Activated T-helper 1 cell treated with anti-CD3 and anti-CD28 coated beads, Interleukin-12 subunit alpha, Interleukin-12 subunit beta, Interleukin-2, Interleukin-4 antibody, amounts not matched to agents 30 ng/mL and 10 ng/mL and 1 ng/mL, durations not matched to agents 14 hours and 24 hours and 36 hours (primary cell): ENCODE data around the gene HIBADH. TPM values are rescaled to one million over a fixed set of nuclear protein-coding genes. Genes with fewer than 3 reads are reported as not detected.

Experiments
- DNase-seq: peaks from one replicate; pipeline ENCODE4 v3.0.0; 2021; ENCODE audit warnings: low spot score
- H3K27ac Mint-ChIP-seq: one replicate; pipeline ENCODE4 v1.8.0; 2021; ENCODE audit warnings: mild to moderate bottlenecking, mixed read lengths
- H3K27me3 Mint-ChIP-seq: one replicate; pipeline ENCODE4 v1.8.0; 2022; ENCODE audit warnings: mild to moderate bottlenecking, moderate library complexity, mixed read lengths; ENCODE audit not compliant: insufficient read depth
- H3K36me3 Mint-ChIP-seq: one replicate; pipeline ENCODE4 v1.8.0; 2021; ENCODE audit warnings: low read depth, mixed read lengths
- H3K4me1 Mint-ChIP-seq: one replicate; pipeline ENCODE4 v1.8.0; 2021; ENCODE audit warnings: low read depth, mixed read lengths
- H3K4me3 Mint-ChIP-seq: one replicate; pipeline ENCODE4 v1.8.0; 2021; ENCODE audit warnings: mild to moderate bottlenecking, moderate library complexity, mixed read lengths
- H3K9me3 Mint-ChIP-seq: one replicate; pipeline ENCODE4 v1.8.0; 2021; ENCODE audit warnings: mixed read lengths
- intact Hi-C: fragments of 100-400 bp; cut with micrococcal nuclease; formaldehyde crosslinking; loops from one replicate; pipeline ENCODE4 v1.15.1; 2024
- total RNA-seq: library from RNA; stranded (reverse); gene quantifications from 2 replicates; pipeline ENCODE4 v1.2.3, GENCODE V29; 2022

Gene HIBADH
- total RNA-seq, 1 donor from 2014 or later: 21.2 TPM

- Mint-ChIP-seq H3K4me1 (no peaks in the 10 kb centered on the region), H3K27ac (no peak overlapping the region), H3K27me3 (peaks cover 5% of the 10 kb centered on the region)
Observed at GRCh38 chr7:27671675-27672074, 9.0 kb upstream of the HIBADH start.

DNA sequence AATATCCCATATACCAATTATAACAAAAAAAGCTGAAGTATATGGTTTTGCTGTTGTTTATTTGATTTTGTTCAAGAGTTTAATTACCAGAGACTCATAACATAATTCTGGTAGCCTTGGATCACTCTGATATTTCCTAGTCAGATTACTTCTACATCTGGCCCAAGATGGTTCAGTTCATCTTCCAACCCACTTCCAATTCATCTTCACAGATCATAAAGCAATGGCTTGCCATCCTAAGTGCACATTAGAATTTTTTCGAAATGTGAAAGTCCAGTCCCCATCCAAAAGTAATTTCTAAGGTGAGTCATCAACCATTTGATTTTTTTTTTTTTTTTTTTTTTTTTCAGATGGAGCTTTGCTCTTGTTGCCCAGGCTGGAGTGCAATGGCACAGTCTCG lies 8.0 kb upstream of the HIBADH start:
- Mint-ChIP-seq H3K27me3 (peaks cover 5% of the 10 kb centered on the region), H3K9me3 (no peaks in the 10 kb centered on the region), H3K36me3 (no peaks in the 10 kb centered on the region), H3K4me3 (no peak overlapping the region), H3K4me1 (no peaks in the 10 kb centered on the region), H3K27ac (no peak overlapping the region)
- intact Hi-C loops: no loop called here
- no peak for DNase-seq

More at GRCh38 chr7:27671675-27672074, 9.0 kb upstream of the HIBADH start:
- Mint-ChIP-seq H3K4me3 (no peak overlapping the region), H3K36me3 (no peaks in the 10 kb centered on the region), H3K9me3 (no peaks in the 10 kb centered on the region)
- DNase-seq: no peak
- intact Hi-C loops: no loop called here

- no peak for DNase-seq
- peaks cover 5% of the 10 kb centered on the region for H3K27me3 Mint-ChIP-seq
- no peak overlapping the region for H3K27ac Mint-ChIP-seq
- H3K36me3 Mint-ChIP-seq: no peaks in the 10 kb centered on the region
- H3K9me3 Mint-ChIP-seq: no peaks in the 10 kb centered on the region
- H3K4me1 Mint-ChIP-seq: no peaks in the 10 kb centered on the region
- no peak overlapping the region for H3K4me3 Mint-ChIP-seq
- intact Hi-C loops: no loop called here
Observed at GRCh38 chr7:27670177-27670576, 7.5 kb upstream of the HIBADH start.

GRCh38 chr7:27665531-27665930 lies 2.8 kb upstream of the HIBADH start:
- no peaks in the 10 kb centered on the region for H3K36me3 Mint-ChIP-seq
- H3K4me1 Mint-ChIP-seq: peaks cover 24% of the 10 kb centered on the region
- H3K4me3 Mint-ChIP-seq: no peak overlapping the region
- DNase-seq: no peak
- peaks cover 5% of the 10 kb centered on the region for H3K9me3 Mint-ChIP-seq
- intact Hi-C loops: loop anchor here (10.0 kb wide), 1 partner anchor 489 kb away; no protein-coding TSS in a partner anchor
- no peaks in the 10 kb centered on the region for H3K27me3 Mint-ChIP-seq
- no peak overlapping the region for H3K27ac Mint-ChIP-seq

GRCh38 chr7:27663989-27664331 lies 1.3 kb upstream of the HIBADH start:
- intact Hi-C loops: loop anchor here (1.0 to 10.0 kb wide), 9 partner anchors 14 to 1801 kb away; partner anchors contain the start of genes CBX3 and HNRNPA2B1
- Mint-ChIP-seq H3K4me3 (peak overlapping the region; percentile 53), H3K9me3 (peaks cover 5% of the 10 kb centered on the region), H3K27me3 (no peaks in the 10 kb centered on the region), H3K4me1 (peaks cover 24% of the 10 kb centered on the region), H3K36me3 (no peaks in the 10 kb centered on the region), H3K27ac (peak overlapping the region; percentile 67)
- DNase-seq: no peak

DNA sequence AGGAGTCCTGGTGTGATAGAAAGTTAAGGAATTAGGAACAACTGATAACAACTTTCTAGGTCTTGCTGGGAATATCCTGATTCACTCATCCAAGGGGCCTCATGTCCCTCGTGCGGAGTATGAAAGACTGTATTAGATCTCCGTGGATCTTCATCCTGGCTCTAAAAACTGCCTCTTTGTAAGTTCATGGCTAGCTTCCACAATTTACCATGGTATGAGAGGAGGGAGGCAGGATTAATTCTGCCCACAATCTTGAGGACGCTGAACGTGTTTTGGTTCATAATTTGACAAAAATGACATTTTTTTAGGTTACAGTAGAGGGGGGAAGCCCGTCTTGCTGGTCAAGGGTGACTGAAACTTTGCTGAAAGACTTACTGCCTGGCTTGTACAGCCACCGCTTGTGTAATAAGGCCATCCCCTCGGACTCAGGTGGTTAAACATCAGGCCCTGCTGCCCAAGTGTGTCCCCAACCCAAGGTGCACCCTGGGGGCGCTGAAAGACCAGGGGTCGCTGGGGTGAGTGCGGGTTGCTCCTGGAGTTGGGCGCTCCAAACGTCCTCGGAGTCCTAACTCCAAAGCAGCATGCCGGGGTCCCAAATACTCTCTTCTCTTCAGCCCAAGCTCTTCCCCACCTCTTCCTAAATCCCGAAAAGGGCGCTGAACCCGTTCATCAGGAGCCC lies 733 bp downstream of the HIBADH start:
- H3K4me1 Mint-ChIP-seq: peaks cover 30% of the 10 kb centered on the region
- no peak for DNase-seq
- H3K27me3 Mint-ChIP-seq: no peaks in the 10 kb centered on the region
- H3K9me3 Mint-ChIP-seq: peaks cover 5% of the 10 kb centered on the region
- peak overlapping the region; percentile 86 for H3K4me3 Mint-ChIP-seq
- peaks cover 2% of the 10 kb centered on the region for H3K36me3 Mint-ChIP-seq
- H3K27ac Mint-ChIP-seq: peak overlapping the region; percentile 75
- intact Hi-C loops: loop anchor here (2.0 to 10.0 kb wide), 4 partner anchors 493 to 1799 kb away; partner anchors contain the start of genes CBX3 and HNRNPA2B1

- peaks cover 7% of the 10 kb centered on the region for H3K36me3 Mint-ChIP-seq
- H3K4me1 Mint-ChIP-seq: peaks cover 14% of the 10 kb centered on the region
- no peak overlapping the region for H3K27ac Mint-ChIP-seq
- no peaks in the 10 kb centered on the region for H3K9me3 Mint-ChIP-seq
- no peaks in the 10 kb centered on the region for H3K27me3 Mint-ChIP-seq
- intact Hi-C loops: no loop called here
- H3K4me3 Mint-ChIP-seq: no peak overlapping the region
- no peak for DNase-seq
Observed at GRCh38 chr7:27656724-27657123, 6.0 kb downstream of the HIBADH start.

DNA sequence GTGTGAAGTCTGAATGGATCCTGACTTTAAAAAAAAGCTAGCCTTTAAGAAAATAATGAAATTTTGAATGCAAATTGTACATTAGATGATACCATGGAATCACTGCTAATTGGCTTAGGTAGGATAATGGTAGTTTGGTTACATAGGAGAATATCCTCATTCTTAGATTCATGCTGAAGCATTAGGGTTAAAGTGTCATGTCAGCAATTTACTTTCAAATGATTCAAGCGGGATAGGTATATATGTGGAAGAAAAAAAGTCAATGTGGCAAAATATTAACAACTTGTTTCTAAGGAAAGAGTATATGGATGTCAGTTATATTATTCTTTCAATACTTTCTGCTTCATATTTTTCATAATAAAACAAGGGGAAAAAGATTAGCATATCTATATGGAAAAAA lies 7.5 kb downstream of the HIBADH start:
- Mint-ChIP-seq H3K4me3 (no peak overlapping the region), H3K9me3 (no peaks in the 10 kb centered on the region), H3K4me1 (peaks cover 6% of the 10 kb centered on the region), H3K27ac (no peak overlapping the region), H3K36me3 (peaks cover 7% of the 10 kb centered on the region), H3K27me3 (no peaks in the 10 kb centered on the region)
- intact Hi-C loops: no loop called here
- DNase-seq: no peak

DNA sequence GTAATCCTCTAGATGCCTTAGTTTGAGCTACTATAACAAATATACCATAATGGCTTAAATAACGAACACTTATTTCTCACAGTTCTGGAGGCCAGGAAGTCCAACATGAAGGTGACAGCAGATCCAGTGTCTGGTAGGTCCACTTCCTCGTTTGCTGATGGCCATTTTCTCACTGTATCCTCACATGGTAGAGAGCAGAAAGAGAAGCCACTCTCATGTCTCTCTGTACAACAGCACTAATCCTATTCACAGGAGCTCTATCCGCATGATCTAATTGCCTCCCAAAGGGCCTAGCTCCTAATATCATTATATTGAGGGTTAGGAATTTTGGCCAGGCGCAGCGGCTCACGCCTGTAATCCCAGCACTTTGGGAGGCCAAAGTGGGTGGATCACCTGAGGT lies 10.2 kb downstream of the HIBADH start:
- DNase-seq: no peak
- Mint-ChIP-seq H3K4me1 (no peaks in the 10 kb centered on the region), H3K27ac (no peak overlapping the region), H3K36me3 (peaks cover 13% of the 10 kb centered on the region), H3K27me3 (no peaks in the 10 kb centered on the region), H3K9me3 (no peaks in the 10 kb centered on the region), H3K4me3 (no peak overlapping the region)
- intact Hi-C loops: no loop called here

GRCh38 chr7:27651702-27652101 lies 11.0 kb downstream of the HIBADH start:
- Mint-ChIP-seq H3K27me3 (no peaks in the 10 kb centered on the region), H3K4me3 (no peak overlapping the region), H3K27ac (no peak overlapping the region), H3K9me3 (no peaks in the 10 kb centered on the region), H3K36me3 (peaks cover 15% of the 10 kb centered on the region), H3K4me1 (no peaks in the 10 kb centered on the region)
- intact Hi-C loops: no loop called here
- DNase-seq: no peak

- no peaks in the 10 kb centered on the region for H3K27me3 Mint-ChIP-seq
- peaks cover 15% of the 10 kb centered on the region for H3K36me3 Mint-ChIP-seq
- no peak overlapping the region for H3K4me3 Mint-ChIP-seq
- no peak overlapping the region for H3K27ac Mint-ChIP-seq
- H3K9me3 Mint-ChIP-seq: no peaks in the 10 kb centered on the region
- DNase-seq: no peak
- H3K4me1 Mint-ChIP-seq: peaks cover 5% of the 10 kb centered on the region
- intact Hi-C loops: no loop called here
Observed at GRCh38 chr7:27650283-27650682, 12.4 kb downstream of the HIBADH start.

DNA sequence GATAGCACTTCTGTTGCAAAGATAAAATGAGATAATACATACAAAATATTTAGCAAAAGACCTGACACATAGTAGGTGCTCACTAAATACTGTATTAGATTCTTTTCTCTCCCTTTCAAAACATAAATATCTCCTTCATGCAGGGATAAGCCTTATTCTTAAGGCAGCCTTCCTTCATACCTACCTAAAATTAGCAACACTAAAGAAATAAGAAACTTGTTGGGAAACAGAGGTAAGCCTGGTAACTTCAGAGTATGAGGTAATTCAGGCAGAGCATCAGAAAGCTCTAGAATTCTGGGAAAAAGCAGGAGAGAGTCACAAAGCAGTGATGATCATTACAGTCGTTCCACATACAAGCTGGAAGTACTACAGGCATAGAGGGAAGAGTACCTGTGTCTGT lies 15.2 kb downstream of the HIBADH start:
- Mint-ChIP-seq H3K4me3 (no peak overlapping the region), H3K27ac (no peak overlapping the region), H3K36me3 (peaks cover 11% of the 10 kb centered on the region), H3K27me3 (no peaks in the 10 kb centered on the region), H3K9me3 (no peaks in the 10 kb centered on the region), H3K4me1 (peaks cover 5% of the 10 kb centered on the region)
- intact Hi-C loops: no loop called here
- DNase-seq: no peak

DNA sequence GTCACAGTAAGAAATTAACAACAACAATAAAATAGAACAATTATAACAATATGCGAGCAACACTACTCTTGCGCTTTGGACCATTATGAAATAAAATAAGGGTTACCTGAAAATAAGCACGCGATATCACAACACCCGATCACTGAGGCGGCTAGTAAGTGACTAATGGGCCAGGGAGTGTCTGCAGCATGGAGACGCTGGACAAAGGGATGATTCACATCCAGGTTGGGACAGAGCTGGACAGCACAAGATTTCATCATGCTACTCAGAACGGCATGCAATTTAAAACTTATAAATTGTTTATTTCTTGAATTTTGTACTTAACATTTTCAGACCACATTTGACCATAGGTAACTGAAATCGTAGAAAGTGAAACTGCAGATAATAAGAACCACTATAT lies 15.6 kb downstream of the HIBADH start:
- DNase-seq: no peak
- no peak overlapping the region for H3K4me3 Mint-ChIP-seq
- intact Hi-C loops: no loop called here
- H3K9me3 Mint-ChIP-seq: no peaks in the 10 kb centered on the region
- peaks cover 10% of the 10 kb centered on the region for H3K36me3 Mint-ChIP-seq
- no peak overlapping the region for H3K27ac Mint-ChIP-seq
- H3K4me1 Mint-ChIP-seq: peaks cover 5% of the 10 kb centered on the region
- no peaks in the 10 kb centered on the region for H3K27me3 Mint-ChIP-seq

- no peak overlapping the region for H3K4me3 Mint-ChIP-seq
- DNase-seq: no peak
- H3K27ac Mint-ChIP-seq: no peak overlapping the region
- peaks cover 5% of the 10 kb centered on the region for H3K4me1 Mint-ChIP-seq
- intact Hi-C loops: no loop called here
- peaks cover 11% of the 10 kb centered on the region for H3K36me3 Mint-ChIP-seq
- no peaks in the 10 kb centered on the region for H3K27me3 Mint-ChIP-seq
- H3K9me3 Mint-ChIP-seq: peaks cover 3% of the 10 kb centered on the region
Observed at GRCh38 chr7:27642271-27642670, 20.4 kb downstream of the HIBADH start.
